H1 (cell line): ENCODE measurements around the gene JAG2. TPM values are rescaled to one million over a fixed set of nuclear protein-coding genes. Genes with fewer than 3 reads are reported as not detected.

Experiments
- CBX5 ChIP-seq: fragments of 300-800, 300-1000 bp; sonication (generic); IDR thresholded peaks from 2 replicates; pipeline ENCODE4 v1.7.1; 2016; ENCODE audit warnings: antibody characterized with exemption, low read length, low read depth
- polyA plus RNA-seq, 7 experiments: library from polyadenylated mRNA; depleted of rRNA in 3 of 7; stranded (reverse) in 5 of 7; unstranded in 2 of 7; fragments of >200 nt in 5 of 7; fragments of 200-250 nt in 2 of 7; gene quantifications; 1 replicate in 5 of 7; 2 replicates in 1 of 7; 4 replicates in 1 of 7; pipeline versions ENCODE4 v1.2.1 to v1.2.3, GENCODE V29; 2011 to 2013; ENCODE audit warnings: missing spikeins in 2 of 7, mixed read lengths in 2 of 7
- total RNA-seq: library from RNA; stranded (reverse); fragmentation: NEBNext Ultra II Directional; extraction: Animal tissue kit (Norgen Biotek cat#: 25700); gene quantifications from 2 replicates; pipeline ENCODE4 v1.2.1, GENCODE V29; 2021

The JAG2 gene
- total and polyA plus RNA-seq, 2 of the 8 experiments (the other 6 are each of a cell fraction or from before 2014, with no cell fraction given) = 2.8 to 6.2 TPM

DNA sequence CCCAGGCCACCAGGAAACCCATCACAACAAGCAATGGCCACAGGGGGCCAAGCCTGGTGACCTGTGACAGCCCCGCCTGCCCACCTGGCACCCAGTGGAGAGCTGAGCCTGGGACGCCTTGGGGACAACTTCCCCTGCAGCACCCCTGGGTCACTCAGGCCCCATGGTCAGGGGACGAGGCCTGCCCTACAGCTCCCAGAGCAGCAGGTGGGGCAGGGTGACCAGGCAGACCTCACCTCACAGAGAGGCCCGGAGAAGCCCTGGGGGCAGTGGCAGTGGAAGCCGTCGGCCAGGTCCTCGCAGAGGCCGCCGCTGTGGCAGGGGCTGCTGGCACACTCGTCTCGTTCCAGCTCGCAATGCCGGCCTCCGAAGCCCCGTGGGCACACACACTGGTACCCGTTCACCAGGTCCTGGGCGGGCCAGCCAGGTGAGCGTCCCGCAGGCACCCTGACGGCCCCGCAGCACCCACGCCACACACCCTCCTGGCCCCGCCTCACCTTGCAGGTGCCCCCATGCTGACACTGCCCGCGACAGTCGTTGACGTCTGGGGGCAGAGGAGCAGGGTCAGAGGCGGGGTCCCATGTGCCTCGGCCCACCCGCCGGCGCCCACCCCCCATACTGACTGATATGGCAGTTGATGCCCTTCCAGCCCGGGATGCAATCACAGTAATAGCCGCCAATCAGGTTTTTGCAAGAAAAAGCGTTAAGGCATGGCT lies 18.1 kb downstream of the JAG2 start (continued):
- no peak for TF ChIP-seq CBX5
